ENCODE data around the gene B2M. TPM values are rescaled to one million over a fixed set of nuclear protein-coding genes. Genes with fewer than 3 reads are reported as not detected.

B2M gene
- total RNA-seq, 1 experiment from 2014 or later, result 81.0 TPM

- H2BK120ac ChIP-seq (ENCODE audit: low read depth, low read length, poor library complexity, severe bottlenecking), result no peak overlapping the region
- DNase-seq, result no peak
- Mint-ChIP-seq H3K4me3 (no peak overlapping the region), H3K9me3 (peaks cover 3 to 10% of the 10 kb centered on the region in 2 experiments; a peak in 4 of 5 replicates), H3K36me3 (ENCODE audit: insufficient read depth in 1 of 3, low read depth in 3 of 3) (no peaks in the 10 kb centered on the region), H3K27me3 (ENCODE audit: low read depth) (no peaks in the 10 kb centered on the region; the same call in 1 of the 2 replicates), H3K27ac (no peak overlapping the region), H3K4me1 (no peaks in the 10 kb centered on the region)
- H3K14ac ChIP-seq (ENCODE audit: insufficient read depth, low read length), result no peak overlapping the region
- H3K4me1 ChIP-seq (ENCODE audit: insufficient read depth, low read length), result no peaks in the 10 kb centered on the region
- no peaks in the 10 kb centered on the region for H3K23me2 ChIP-seq (ENCODE audit: insufficient read length, low read depth, low read length, poor library complexity, severe bottlenecking)
- no peaks in the 10 kb centered on the region for H3K27me3 ChIP-seq (ENCODE audit: insufficient read depth, low read length)
- no peak overlapping the region for H2BK12ac ChIP-seq (ENCODE audit: insufficient read length, low read depth, low read length)
- H4K20me1 ChIP-seq (ENCODE audit: control insufficient read depth, insufficient read depth, insufficient read length), result no peaks in the 10 kb centered on the region
- no peak overlapping the region for H3K23ac ChIP-seq (ENCODE audit: insufficient read length, low read depth, low read length)
- H2BK15ac ChIP-seq (ENCODE audit: low read depth, low read length), result no peak overlapping the region
- H3T11ph ChIP-seq (ENCODE audit: low read length), result no peak overlapping the region
- H3K27ac ChIP-seq (ENCODE audit: insufficient read length, low read depth, low read length), result no peak overlapping the region
- H4K8ac ChIP-seq (replicated peaks; ENCODE audit: insufficient read length, low read depth, low read length), result no peak overlapping the region
- no peak overlapping the region for H4K5ac ChIP-seq (ENCODE audit: insufficient read length, low read depth, low read length)
- H3K79me2 ChIP-seq (ENCODE audit: insufficient read depth, low read length), result no peaks in the 10 kb centered on the region
- no peak overlapping the region for H2BK20ac ChIP-seq (ENCODE audit: low read depth, low read length, poor library complexity, severe bottlenecking)
- H3K9me3 ChIP-seq (ENCODE audit: control insufficient read depth, low read depth, low read length), result no peaks in the 10 kb centered on the region
- no peak overlapping the region for H3K4me2 ChIP-seq (ENCODE audit: insufficient read depth, insufficient read length, low read length)
- H3K56ac ChIP-seq (ENCODE audit: insufficient read length, low read depth, low read length), result no peak overlapping the region
- no peak overlapping the region for H4K91ac ChIP-seq (ENCODE audit: insufficient read length, low read depth, low read length)
- no peak overlapping the region for H2AFZ ChIP-seq (ENCODE audit: low read length)
- no peak overlapping the region for H3K9ac ChIP-seq (ENCODE audit: extremely low read depth, insufficient read length, low read length)
- no peak overlapping the region for H2AK5ac ChIP-seq (ENCODE audit: insufficient read length, low read length)
- H2BK5ac ChIP-seq (ENCODE audit: insufficient read length, low read length), result no peak overlapping the region
- TF ChIP-seq CTCF (conservative IDR thresholded peaks at IDR 0.05), result no peak
- H3K18ac ChIP-seq (ENCODE audit: insufficient read length, low read depth, low read length), result no peak overlapping the region
- H3K79me1 ChIP-seq (ENCODE audit: insufficient read depth, low read depth, low read length, poor library complexity, severe bottlenecking), result no peaks in the 10 kb centered on the region
- H3K4ac ChIP-seq (ENCODE audit: low read depth, low read length), result no peak overlapping the region
- WGBS (ENCODE audit: extremely low coverage, insufficient read length, low lambda C conversion rate), result no CpG with 5 or more reads among the region's 3 CpGs
Measured at GRCh38 chr15:44765036-44765435, 53.7 kb downstream of the B2M start.

Other genes with a start within 250 kb of the B2M start
- gene EIF3J, start 174.4 kb upstream of the B2M start, total RNA-seq (2021), result 114 and 129 TPM in 2 replicates
- gene SPG11, start 47.9 kb upstream of the B2M start, total RNA-seq (2021), result 38.3 and 43.8 TPM in 2 replicates
- gene PATL2, start 194 bp upstream of the B2M start, total RNA-seq (2021), result 0.46 and 0.55 TPM in 2 replicates
- gene TRIM69, start 25.0 kb downstream of the B2M start, total RNA-seq (2021), result 3.8 and 4.3 TPM in 2 replicates
- gene TERB2, start 245.2 kb downstream of the B2M start, total RNA-seq (2021), result not detected in 2 replicates